ENCODE measurements around the gene UBQLN4. TPM values are rescaled to one million over a fixed set of nuclear protein-coding genes. Genes with fewer than 3 reads are reported as not detected.

UBQLN4 gene
- total RNA-seq, 4 donors from 2014 or later, result 15.1 to 16.5 (median 16.2) TPM

DNA sequence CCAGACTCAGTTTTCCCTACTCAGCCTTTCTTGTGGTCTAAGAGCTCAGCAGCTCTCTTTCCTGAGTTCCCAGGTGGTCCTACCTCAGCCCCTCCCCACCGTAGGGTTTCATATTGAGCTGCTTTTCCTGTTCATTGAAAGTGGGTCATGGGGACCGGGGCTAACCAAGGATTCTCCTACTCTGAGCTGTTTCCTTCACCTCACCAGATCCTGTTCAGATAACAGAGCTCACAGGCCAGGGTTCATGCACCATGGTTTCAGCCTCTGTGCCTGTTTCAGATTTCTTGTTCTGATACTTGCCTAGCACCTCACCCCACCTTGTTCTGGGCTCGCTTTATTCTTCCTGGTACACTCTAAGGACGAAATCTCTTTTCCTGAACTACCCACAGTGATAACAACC, 8.5 kb downstream of the UBQLN4 start:
- TF ChIP-seq, protein P1, sequence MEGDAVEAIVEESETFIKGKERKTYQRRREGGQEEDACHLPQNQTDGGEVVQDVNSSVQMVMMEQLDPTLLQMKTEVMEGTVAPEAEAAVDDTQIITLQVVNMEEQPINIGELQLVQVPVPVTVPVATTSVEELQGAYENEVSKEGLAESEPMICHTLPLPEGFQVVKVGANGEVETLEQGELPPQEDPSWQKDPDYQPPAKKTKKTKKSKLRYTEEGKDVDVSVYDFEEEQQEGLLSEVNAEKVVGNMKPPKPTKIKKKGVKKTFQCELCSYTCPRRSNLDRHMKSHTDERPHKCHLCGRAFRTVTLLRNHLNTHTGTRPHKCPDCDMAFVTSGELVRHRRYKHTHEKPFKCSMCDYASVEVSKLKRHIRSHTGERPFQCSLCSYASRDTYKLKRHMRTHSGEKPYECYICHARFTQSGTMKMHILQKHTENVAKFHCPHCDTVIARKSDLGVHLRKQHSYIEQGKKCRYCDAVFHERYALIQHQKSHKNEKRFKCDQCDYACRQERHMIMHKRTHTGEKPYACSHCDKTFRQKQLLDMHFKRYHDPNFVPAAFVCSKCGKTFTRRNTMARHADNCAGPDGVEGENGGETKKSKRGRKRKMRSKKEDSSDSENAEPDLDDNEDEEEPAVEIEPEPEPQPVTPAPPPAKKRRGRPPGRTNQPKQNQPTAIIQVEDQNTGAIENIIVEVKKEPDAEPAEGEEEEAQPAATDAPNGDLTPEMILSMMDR (IDR thresholded peaks at IDR 0.05; ENCODE audit: low read depth), result no peak

DNA sequence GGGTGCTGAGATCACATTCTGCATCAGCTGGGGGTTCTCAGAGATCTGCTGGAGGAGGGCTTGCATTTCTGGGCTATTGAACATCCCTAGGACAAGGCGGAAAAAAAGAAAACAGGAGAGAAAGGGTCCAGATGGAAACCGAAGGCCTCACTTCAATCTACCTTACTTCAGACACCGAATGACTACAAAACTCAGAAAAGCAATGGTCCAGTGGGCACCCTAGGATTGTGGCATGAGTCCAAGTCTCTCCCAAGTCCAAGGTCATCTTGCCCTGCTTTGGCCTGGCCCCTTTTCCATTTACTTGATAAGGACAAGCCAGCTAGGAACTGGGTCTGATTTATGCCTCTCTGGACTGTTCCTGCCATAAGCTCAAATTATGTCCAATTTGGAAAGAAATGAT, 10.8 kb downstream of the UBQLN4 start:
- TF ChIP-seq, protein P1 (IDR thresholded peaks at IDR 0.05; ENCODE audit: low read depth), result no peak

DNA sequence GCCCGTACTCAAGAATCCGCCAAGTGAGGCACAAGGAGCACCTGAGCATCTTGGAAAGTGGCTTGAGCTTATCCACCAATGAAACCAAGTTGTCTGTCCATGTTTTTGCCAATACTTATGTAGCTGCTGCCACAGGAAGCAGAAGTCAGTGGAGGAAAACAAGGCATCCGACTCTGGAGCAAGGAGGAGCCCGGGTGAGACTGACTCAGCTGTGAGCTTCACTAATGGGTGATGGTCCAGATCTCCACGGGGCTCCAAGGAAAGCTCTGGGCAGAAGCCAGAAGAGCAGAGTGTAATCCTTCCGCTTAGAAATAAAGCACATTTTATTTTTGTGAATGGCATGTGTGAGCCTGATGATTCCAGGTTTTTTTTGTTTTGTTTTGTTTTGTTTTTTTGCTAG, 20.6 kb downstream of the UBQLN4 start:
- TF ChIP-seq, protein P1 (IDR thresholded peaks at IDR 0.05; ENCODE audit: low read depth), result no peak

DNA sequence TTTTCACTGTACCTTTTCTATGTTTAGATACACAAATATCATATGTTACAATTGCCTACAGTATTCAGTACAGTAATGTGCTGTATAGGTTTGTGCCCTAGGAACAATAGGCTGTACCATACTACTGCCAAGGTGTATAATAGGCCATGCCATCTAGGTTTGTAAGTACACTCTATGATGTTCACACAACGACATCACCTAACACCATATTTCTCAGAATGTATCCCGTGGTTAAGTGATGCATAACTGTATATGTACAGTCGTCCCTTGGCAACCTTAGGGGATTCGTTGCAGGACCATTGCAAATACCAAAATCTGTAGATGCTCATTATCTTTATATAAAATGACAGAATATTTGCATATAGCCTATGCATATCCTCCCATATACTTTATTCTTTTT, 27.0 kb downstream of the UBQLN4 start:
- TF ChIP-seq, protein P1 (IDR thresholded peaks at IDR 0.05; ENCODE audit: low read depth), result no peak

DNA sequence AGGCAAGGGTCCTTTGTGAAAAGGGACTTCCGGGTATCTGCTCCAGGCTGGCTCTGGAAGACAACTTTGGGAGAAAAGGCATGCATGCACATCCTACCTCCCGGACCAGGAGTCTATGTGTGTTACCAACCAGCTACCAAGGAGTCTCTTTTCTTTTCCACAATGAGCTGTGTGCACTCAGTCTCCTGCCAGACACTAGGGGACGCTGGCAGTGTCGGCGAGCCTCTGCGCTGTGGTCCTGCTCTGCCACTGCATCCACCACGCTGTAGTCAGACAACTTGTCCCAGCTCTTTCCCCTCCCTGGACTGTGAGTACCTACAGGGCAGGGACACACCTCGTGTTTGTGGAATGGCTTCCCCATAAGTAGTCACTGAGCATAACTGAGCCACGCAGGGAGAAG, 27.7 kb downstream of the UBQLN4 start:
- TF ChIP-seq, protein P1 (IDR thresholded peaks at IDR 0.05; ENCODE audit: low read depth), result no peak

DNA sequence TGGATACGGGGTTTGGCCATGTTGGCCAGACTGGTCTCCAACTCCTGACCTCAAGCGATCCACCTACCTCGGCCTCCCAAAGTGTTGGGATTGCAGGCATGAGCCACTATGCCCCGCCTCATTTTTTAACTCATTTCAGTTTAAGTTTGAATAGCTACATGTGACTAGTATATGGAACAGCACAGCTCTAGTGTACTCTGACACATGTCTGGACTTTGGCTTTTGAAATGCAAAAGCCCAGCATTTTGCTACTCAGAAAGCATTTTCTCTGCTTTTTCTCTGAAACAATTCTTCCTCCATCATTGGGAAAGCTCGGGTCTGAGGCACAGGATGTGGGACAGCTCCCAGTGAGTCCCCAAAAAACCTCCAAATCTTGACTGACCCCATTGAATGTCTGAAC, 28.8 kb downstream of the UBQLN4 start:
- TF ChIP-seq, protein P1 (IDR thresholded peaks at IDR 0.05; ENCODE audit: low read depth), result no peak

DNA sequence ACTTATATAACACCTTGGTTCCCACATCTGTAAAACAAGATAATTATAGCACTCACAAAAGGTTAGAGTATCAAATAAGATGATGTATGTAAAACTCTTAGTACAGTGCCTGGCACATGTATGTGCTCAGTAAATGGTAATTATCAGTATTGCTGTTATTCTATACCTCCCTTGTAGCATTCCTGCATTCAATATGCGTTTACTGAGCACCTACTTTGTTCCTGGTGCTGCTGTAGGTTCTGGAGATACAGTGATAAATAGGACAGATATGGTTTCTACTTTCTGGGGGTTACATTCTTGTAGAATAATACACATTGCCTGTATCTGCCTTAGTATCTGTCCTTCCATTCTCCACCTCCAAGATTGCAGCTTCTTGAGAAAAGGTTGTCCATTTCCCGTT, 31.6 kb downstream of the UBQLN4 start:
- TF ChIP-seq, protein P1 (IDR thresholded peaks at IDR 0.05; ENCODE audit: low read depth), result no peak

DNA sequence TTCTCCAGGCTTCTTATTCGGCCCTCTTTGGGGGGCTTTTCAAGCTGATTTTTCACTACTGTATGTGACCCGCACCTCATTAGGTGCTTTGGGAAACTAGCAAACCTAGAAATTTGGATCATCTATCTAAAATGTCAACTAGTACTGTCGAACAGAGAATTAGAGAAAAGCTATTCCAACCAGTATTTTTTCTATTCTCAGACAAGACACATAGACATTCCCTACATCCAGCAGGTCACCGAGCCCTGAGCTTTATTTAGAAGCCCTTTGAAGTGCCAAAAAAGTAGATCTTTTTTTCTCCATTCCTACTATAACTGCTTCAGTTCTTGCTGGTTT, 32.5 kb downstream of the UBQLN4 start:
- TF ChIP-seq, protein P1 (IDR thresholded peaks at IDR 0.05; ENCODE audit: low read depth), result no peak

Measured in subcutaneous adipose tissue (tissue), 4 donors.